C4-2B (cell line): ENCODE data around the gene SSU72.
"Not testable (repeated sequence)": the region's sequence is repeated elsewhere in the genome, so short reads cannot be mapped to it uniquely, and the experiment has no call there.

ENCODE experiments used
- ZFX ChIP-seq: fragments of 450-650 bp; IDR thresholded peaks from 2 replicates; pipeline ENCODE4 v1.6.1; 2017
- TF ChIP-seq, protein P1 (sequence below): fragments of 450-650 bp; conservative IDR thresholded peaks from 2 replicates; pipeline ENCODE4 v1.5.1; 2017; ENCODE audit warnings: mild to moderate bottlenecking

DNA sequence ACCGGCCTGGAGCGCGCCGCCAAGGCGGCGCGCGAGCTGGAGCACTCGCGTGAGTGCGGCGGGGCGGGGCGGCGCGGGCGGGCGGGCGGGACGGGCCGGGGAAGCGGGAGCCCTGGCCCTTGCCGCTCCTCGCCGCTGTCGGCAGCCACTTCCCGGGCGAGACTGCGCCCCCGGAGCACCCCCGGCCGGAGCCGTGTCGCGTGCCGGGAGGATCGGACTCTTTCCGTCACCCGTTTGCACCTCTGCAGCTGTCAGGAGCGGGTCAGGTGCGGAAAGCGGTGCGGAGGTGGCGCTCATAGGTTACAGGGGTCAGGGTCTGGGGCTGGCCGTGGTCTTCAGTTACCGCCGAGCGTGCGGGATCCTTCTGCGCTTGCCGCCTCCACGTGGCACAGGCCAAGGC lies 62.2 kb downstream of the SSU72 start:
- TF ChIP-seq, protein P1, sequence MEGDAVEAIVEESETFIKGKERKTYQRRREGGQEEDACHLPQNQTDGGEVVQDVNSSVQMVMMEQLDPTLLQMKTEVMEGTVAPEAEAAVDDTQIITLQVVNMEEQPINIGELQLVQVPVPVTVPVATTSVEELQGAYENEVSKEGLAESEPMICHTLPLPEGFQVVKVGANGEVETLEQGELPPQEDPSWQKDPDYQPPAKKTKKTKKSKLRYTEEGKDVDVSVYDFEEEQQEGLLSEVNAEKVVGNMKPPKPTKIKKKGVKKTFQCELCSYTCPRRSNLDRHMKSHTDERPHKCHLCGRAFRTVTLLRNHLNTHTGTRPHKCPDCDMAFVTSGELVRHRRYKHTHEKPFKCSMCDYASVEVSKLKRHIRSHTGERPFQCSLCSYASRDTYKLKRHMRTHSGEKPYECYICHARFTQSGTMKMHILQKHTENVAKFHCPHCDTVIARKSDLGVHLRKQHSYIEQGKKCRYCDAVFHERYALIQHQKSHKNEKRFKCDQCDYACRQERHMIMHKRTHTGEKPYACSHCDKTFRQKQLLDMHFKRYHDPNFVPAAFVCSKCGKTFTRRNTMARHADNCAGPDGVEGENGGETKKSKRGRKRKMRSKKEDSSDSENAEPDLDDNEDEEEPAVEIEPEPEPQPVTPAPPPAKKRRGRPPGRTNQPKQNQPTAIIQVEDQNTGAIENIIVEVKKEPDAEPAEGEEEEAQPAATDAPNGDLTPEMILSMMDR = not testable (repeated sequence)
- not testable (repeated sequence) for TF ChIP-seq ZFX
